Cardiac septum (tissue), 1 donor: ENCODE results near the gene PPP1R13L. TPM values are rescaled to one million over a fixed set of nuclear protein-coding genes. Genes with fewer than 3 reads are reported as not detected.

Source experiments
- DNase-seq: peaks from one replicate; pipeline ENCODE4 v3.0.0-alpha.2; 2020; ENCODE audit warnings: low spot score
- intact Hi-C: fragments of 100-400 bp; cut with DNase I; formaldehyde crosslinking; loops from one replicate; pipeline ENCODE4 v1.14.0; 2022
- total RNA-seq: library from RNA; stranded (reverse); fragmentation: NEBNext Ultra II Directional; extraction: Animal tissue kit (Norgen Biotek cat#: 25700); gene quantifications from one replicate; pipeline ENCODE4 v1.2.1, GENCODE V29; 2021
- donor health status: DM: no; HTN: no; CAD: no.

Gene PPP1R13L
- total RNA-seq, 1 donor from 2014 or later: 119 TPM

DNA sequence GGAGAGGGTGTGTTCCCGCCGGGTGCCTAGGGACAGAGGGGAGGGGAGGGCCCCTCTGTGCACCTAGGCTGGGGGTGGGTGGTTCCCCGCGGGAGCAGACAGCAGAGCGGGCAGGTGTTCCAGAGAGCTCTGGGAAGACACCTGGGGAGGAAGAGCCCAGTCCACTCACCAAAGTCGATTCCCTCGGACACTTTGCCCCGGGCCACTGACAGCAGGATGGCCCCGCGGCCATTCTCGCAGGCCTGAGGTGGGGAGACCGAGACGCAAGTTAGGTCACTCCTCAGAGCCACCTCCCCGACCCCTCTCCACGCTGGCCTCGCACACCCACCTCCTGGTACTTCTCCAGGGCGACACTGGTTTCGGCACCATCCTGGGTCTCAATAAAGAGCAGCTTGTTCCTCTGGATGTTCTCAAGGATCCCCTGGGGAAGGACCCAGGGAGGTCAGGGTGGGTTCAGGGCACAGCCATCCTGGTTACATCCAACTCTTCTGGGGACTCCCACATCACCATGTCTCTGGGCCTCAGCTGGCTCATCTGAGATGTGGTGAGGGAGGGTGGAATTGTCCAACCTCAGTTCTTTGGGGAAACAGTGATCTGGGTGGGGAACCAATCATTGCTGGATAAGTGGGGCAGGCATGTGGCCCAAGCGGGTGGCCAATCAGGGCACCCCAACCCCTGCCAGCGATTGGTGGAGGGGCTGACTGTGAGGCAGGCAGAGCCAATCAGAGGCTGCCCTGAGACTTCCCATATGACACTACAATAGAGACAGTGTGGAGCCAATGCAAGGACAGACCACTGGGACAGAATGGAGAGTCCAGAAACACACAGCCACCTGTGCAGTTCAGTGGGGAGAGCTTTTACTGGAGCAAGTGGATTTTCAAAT lies 51.7 kb downstream of the PPP1R13L start:
- no peak for DNase-seq
- intact Hi-C loops: no loop called here

DNA sequence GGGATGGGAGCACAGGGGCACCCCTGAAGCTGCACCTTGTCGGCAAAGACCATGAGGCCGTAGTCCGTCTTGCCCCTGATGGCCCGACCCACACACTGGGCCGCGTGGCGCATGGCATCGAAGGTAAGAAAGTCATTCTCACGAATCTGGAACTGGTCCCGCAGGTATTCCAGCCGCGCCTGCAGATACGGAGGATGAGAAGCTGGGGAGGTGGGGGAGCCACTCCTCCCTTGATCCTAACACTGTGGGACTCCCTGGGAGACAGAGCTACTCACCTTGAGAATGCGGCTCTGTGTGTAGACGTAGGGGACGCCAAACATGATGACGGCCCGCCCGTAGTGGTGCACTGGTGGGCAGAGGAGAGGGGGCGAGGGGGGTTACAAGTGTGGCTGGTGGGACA lies 52.4 kb downstream of the PPP1R13L start:
- intact Hi-C loops: no loop called here
- DNase-seq: no peak

- intact Hi-C loops: no loop called here
- DNase-seq: no peak
These were observed 52.8 kb downstream of the PPP1R13L start for GRCh38 chr19:45352062-45352461.

DNA sequence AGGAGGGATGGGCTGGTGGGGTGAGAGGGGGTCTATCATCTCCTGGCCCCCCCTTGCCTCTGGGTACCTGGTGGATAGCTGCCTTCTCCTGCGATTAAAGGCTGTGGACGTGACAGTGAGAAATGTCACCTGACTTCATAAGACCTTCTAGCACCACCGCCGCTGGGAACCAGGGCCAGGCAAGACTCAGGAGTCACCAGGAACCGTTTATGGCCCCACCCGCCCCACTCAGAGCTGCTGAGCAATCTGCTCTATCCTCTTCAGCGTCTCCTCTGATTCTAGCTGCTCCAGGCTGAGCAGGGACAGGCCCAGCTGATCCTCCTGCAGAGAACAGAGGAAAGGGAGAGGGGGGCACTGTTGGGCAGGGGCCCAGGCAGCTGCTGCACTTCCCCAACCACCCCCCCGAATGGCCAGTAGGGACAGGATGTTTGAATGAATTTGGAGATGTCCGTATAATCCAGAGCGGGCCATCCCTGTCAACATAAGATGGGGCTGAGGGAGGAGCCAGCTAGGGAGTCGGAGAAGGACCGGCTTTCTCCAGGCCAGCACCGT lies 53.4 kb downstream of the PPP1R13L start:
- intact Hi-C loops: no loop called here
- no peak for DNase-seq

GRCh38 chr19:45350477-45351058 lies 54.3 kb downstream of the PPP1R13L start:
- intact Hi-C loops: no loop called here
- no peak for DNase-seq

GRCh38 chr19:45349430-45349941 lies 55.4 kb downstream of the PPP1R13L start:
- intact Hi-C loops: loop anchor here (10.0 kb wide), 1 partner anchor 155 kb away; no protein-coding TSS in a partner anchor
- DNase-seq: no peak

GRCh38 chr19:45349126-45349415 lies 55.8 kb downstream of the PPP1R13L start:
- intact Hi-C loops: loop anchor here (10.0 kb wide), 1 partner anchor 154 kb away; no protein-coding TSS in a partner anchor
- DNase-seq: no peak

DNA sequence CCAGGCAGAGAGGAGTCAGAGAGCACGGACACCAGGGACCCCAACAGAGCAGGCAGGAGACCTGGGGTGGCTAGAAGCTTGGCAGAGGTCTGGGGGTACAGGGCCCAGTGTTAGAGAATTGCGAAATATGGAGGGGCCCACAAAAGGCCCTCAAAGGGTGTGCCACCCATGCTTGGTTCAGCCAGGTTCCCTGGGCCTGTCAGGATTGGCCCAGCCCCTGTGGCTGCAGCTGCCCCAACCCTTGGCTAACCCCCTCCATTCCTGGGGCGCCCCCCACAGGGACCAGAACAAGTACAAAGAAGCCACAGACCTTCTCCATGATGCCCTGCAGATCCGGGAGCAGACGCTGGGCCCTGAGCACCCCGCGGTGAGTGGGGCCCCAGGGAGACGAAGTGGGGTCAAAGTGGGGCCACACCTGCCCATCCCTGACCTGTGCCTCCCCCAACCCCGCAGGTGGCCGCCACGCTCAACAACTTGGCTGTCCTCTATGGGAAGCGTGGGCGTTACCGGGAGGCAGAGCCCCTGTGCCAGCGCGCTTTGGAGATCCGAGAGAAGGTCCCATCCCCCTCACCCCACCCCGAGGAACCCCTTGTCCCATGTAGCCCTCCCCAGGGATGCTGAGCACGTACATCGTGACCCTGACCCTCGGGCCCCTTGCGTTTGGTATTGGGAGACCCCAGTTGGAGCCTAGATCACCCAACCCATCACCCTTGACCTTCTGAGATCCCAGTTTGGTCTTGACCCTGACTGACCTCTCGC lies 56.3 kb downstream of the PPP1R13L start:
- DNase-seq: no peak
- intact Hi-C loops: loop anchor here (10.0 kb wide), 1 partner anchor 154 kb away; no protein-coding TSS in a partner anchor

GRCh38 chr19:45347570-45348366 lies 57.1 kb downstream of the PPP1R13L start:
- intact Hi-C loops: loop anchor here (10.0 kb wide), 1 partner anchor 153 kb away; no protein-coding TSS in a partner anchor
- DNase-seq: no peak

GRCh38 chr19:45346449-45346848 lies 58.4 kb downstream of the PPP1R13L start:
- intact Hi-C loops: loop anchor here (10.0 kb wide), 1 partner anchor 152 kb away; no protein-coding TSS in a partner anchor
- no peak for DNase-seq

- DNase-seq: no peak
- intact Hi-C loops: loop anchor here (10.0 kb wide), 1 partner anchor 151 kb away; no protein-coding TSS in a partner anchor
These were observed 59.4 kb downstream of the PPP1R13L start for GRCh38 chr19:45345506-45345860.

GRCh38 chr19:45344621-45345505 lies 60.0 kb downstream of the PPP1R13L start:
- DNase-seq: no peak
- intact Hi-C loops: loop anchor here (10.0 kb wide), 1 partner anchor 150 kb away; no protein-coding TSS in a partner anchor

GRCh38 chr19:45342911-45343310 lies 62.0 kb downstream of the PPP1R13L start:
- DNase-seq: no peak
- intact Hi-C loops: loop anchor here (10.0 kb wide), 1 partner anchor 148 kb away; no protein-coding TSS in a partner anchor

DNA sequence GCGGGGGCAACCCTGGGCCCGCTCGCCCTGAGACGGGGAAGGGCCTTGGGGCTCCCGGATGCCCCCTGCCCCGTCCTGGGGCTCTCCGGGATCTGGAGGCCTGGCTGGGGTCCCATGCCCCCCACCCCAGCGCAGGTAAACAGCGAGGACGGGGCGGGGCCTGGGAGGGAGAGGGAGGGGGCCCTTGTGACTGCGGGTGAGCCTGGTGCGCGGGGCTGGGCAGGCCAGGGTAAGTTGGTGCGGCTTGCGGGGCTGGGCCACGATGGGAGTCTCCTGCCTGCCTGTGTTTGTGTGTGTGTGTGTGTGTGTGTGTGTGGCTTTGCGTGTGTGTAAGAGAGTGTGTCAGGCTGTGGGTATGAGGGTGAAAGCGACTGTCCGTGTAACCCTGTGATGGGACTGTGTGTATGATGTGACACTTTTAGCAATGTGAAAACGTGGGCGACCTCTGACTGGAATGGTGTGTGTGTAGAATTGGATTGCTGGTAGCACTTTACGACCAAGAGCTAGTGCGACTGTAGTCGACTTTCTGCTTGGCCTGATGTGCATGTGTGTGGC lies 63.9 kb downstream of the PPP1R13L start:
- no peak for DNase-seq
- intact Hi-C loops: loop anchor here (10.0 kb wide), 1 partner anchor 146 kb away; no protein-coding TSS in a partner anchor

- intact Hi-C loops: loop anchor here (10.0 kb wide), 1 partner anchor 146 kb away; no protein-coding TSS in a partner anchor
- no peak for DNase-seq
These were observed 64.5 kb downstream of the PPP1R13L start, which contains the start of gene KLC3 for GRCh38 chr19:45340232-45340898. TSS of gene KLC3 (plus strand) at chr19:45340750. CDS start at chr19:45345542, 4,792 bp downstream.

DNA sequence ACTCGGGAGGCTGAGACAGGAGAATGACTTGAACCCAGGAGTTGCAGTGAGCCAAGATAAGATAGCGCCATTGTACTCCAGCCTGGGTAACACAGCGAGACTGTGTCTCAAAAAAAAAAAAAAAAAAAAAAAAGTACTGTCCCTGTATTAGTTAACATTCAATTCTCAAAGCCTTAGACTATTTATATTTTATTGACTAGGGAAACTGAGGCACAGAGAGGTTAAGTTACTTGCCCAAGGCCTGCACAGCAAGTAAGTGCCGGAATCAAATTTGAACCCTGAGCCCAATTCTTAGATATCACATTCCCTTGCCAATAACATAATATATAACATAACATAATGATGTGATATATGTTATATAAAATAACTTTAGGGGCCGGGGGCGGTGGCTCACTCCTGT lies 65.2 kb downstream of the PPP1R13L start:
- no peak for DNase-seq
- intact Hi-C loops: loop anchor here (5.0 to 10.0 kb wide), 2 partner anchors 145 to 437 kb away; no protein-coding TSS in a partner anchor
